Fibroblast of peridontal ligament (primary cell): ENCODE measurements around the gene CFAP74.

Experiments used
- DNase-seq: peaks from one replicate; pipeline ENCODE4 v3.0.0-alpha.2; 2010; ENCODE audit errors: extremely low read depth

Gene CFAP74

GRCh38 chr1:2003541-2004131, at the start of gene CFAP74:
CFAP74 (minus strand) TSS chr1:2003786; CDS start chr1:1990956, 12,830 bp downstream.
- DNase-seq: peak; percentile 4

- no peak for DNase-seq
Measured at GRCh38 chr1:2053217-2053616, 49.6 kb upstream of the CFAP74 start.

- no peak for DNase-seq
Measured at GRCh38 chr1:2052756-2053155, 49.2 kb upstream of the CFAP74 start.

GRCh38 chr1:2052054-2052679, 48.6 kb upstream of the CFAP74 start:
- DNase-seq: no peak

GRCh38 chr1:2050793-2051682, 47.5 kb upstream of the CFAP74 start:
- no peak for DNase-seq

GRCh38 chr1:2050461-2050792, 46.8 kb upstream of the CFAP74 start:
- no peak for DNase-seq

- DNase-seq: no peak
Measured at GRCh38 chr1:2049718-2050431, 46.3 kb upstream of the CFAP74 start, which contains the start of gene PRKCZ. PRKCZ (plus strand) TSS chr1:2050411; CDS start chr1:2050631, 220 bp downstream.

GRCh38 chr1:2049225-2049717, 45.7 kb upstream of the CFAP74 start:
- DNase-seq: no peak

GRCh38 chr1:2047749-2048729, 44.5 kb upstream of the CFAP74 start:
- no peak for DNase-seq

GRCh38 chr1:2046953-2047748, 43.6 kb upstream of the CFAP74 start:
- DNase-seq: no peak

GRCh38 chr1:2046174-2046917, 42.8 kb upstream of the CFAP74 start:
- DNase-seq: no peak

- no peak for DNase-seq
Measured at GRCh38 chr1:2045468-2046173, 42.0 kb upstream of the CFAP74 start.

- DNase-seq: peak; percentile 10
Measured at GRCh38 chr1:2044510-2045319, 41.1 kb upstream of the CFAP74 start.

GRCh38 chr1:2043886-2044285, 40.3 kb upstream of the CFAP74 start:
- DNase-seq: no peak

GRCh38 chr1:2042830-2043773, 39.5 kb upstream of the CFAP74 start:
- no peak for DNase-seq

GRCh38 chr1:2041887-2042286, 38.3 kb upstream of the CFAP74 start:
- DNase-seq: no peak

- DNase-seq: no peak
Measured at GRCh38 chr1:2041305-2041704, 37.7 kb upstream of the CFAP74 start.
